ENCODE results near the gene EVX2. TPM values are rescaled to one million over a fixed set of nuclear protein-coding genes. Genes with fewer than 3 reads are reported as not detected.
A peak's percentile ranks its signal among the peaks of the same experiment; 100 is the strongest.

Gene EVX2
- total and polyA plus RNA-seq, 2 donors (not counting 1 experiment from before 2014, with no cell fraction given), result not detected

DNA sequence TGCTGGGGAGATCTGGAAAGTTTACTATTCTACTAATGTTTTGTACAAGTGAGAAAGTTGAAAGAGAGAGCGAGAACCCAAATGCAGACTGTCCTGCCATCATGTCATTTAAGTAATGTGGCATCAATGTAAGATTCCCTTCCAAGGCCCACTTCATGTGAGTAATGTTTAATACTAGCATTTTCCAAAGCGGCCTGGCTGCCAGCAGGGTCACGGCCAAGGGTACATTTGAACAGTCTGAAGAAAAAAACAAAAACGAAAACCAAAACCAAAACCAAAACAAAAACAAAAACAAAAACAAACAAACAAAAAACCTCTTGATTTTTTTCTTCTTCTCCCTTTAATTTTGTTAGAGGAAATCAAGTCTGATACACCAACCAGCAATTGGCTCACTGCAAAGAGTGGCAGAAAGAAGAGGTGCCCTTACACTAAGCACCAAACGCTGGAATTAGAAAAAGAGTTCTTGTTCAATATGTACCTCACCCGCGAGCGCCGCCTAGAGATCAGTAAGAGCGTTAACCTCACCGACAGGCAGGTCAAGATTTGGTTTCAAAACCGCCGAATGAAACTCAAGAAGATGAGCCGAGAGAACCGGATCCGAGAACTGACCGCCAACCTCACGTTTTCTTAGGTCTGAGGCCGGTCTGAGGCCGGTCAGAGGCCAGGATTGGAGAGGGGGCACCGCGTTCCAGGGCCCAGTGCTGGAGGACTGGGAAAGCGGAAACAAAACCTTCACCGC is 35.0 kb upstream of the EVX2 start:
- no peaks in the 10 kb centered on the region for H3K79me2 ChIP-seq (ENCODE audit: control insufficient read depth, insufficient read depth, low read length)
- no peak overlapping the region for H3K4me3 ChIP-seq (ENCODE audit: control extremely low read depth in 1 of 5, extremely low read depth in 1 of 5, insufficient read depth in 1 of 5, low read depth in 2 of 5, low read length in 4 of 5)
- WGBS (ENCODE audit: insufficient coverage), result 11% methylated on average over 18 of the region's 24 CpGs
- Mint-ChIP-seq H3K4me3 (no peak overlapping the region), H3K27me3 (peaks cover 71% of the 10 kb centered on the region), H3K9me3 (ENCODE audit: insufficient read depth) (peaks cover 2% of the 10 kb centered on the region), H3K4me1 (peaks cover 9% of the 10 kb centered on the region), H3K27ac (no peak overlapping the region)
- peaks cover 0 to 92% (median 71%) of the 10 kb centered on the region in 4 experiments for H3K27me3 ChIP-seq (replicated peaks in 1 of 4; ENCODE audit: control extremely low read depth in 1 of 4, control insufficient read depth in 3 of 4, insufficient read depth in 4 of 4, low read length in 3 of 4)
- POLR2A ChIA-PET, result no interaction called here
- TF ChIP-seq EZH2 (IDR thresholded peaks at IDR 0.05; ENCODE audit: borderline replicate concordance, insufficient read depth, low read depth, low read length, poor library complexity, severe bottlenecking) (no peak), CTCF (IDR thresholded peaks at IDR 0.05) (peak; percentile 34)
- CTCF ChIA-PET, result no interaction called here
- no peaks in the 10 kb centered on the region for H3K36me3 ChIP-seq (replicated peaks in 1 of 2; ENCODE audit: control extremely low read depth in 1 of 2, control insufficient read depth in 1 of 2, extremely low read depth in 1 of 2, insufficient read depth in 2 of 2, low read length in 1 of 2)
- no peak overlapping the region for H2AFZ ChIP-seq (ENCODE audit: insufficient read depth, low read depth, low read length, poor library complexity, severe bottlenecking)
- H3K9me3 ChIP-seq (ENCODE audit: control extremely low read depth in 1 of 3, control insufficient read depth in 2 of 3, insufficient read depth in 1 of 3, low read length in 2 of 3), result peaks cover 0 to 65% (median 2%) of the 10 kb centered on the region in 3 donors
- no peak for ATAC-seq (ENCODE audit: low read depth)
- H3K4me1 ChIP-seq (ENCODE audit: control insufficient read depth in 2 of 2, insufficient read depth in 2 of 2, low read length in 2 of 2), result peaks cover 5 to 32% of the 10 kb centered on the region in 2 donors
- H3K9ac ChIP-seq (ENCODE audit: low read length), result no peak overlapping the region
- H3K4me2 ChIP-seq (replicated peaks; ENCODE audit: low read depth, low read length, poor library complexity, severe bottlenecking), result no peak overlapping the region
- no peak overlapping the region for H3K27ac ChIP-seq (ENCODE audit: low read length in 2 of 2)
- DNase-seq, result no peak
- intact Hi-C loops (cut with micrococcal nuclease), result no loop called here
- no peaks in the 10 kb centered on the region for H4K20me1 ChIP-seq (ENCODE audit: control insufficient read depth, insufficient read depth, low read length, poor library complexity, severe bottlenecking)

- H3K27me3 Mint-ChIP-seq, result peaks cover 74% of the 10 kb centered on the region
- no peak overlapping the region for H2AFZ ChIP-seq (ENCODE audit: insufficient read depth, low read depth, low read length, poor library complexity, severe bottlenecking)
- peaks cover 8% of the 10 kb centered on the region for H3K4me1 Mint-ChIP-seq
- peaks cover 0 to 60% (median 2%) of the 10 kb centered on the region in 3 donors for H3K9me3 ChIP-seq (ENCODE audit: control extremely low read depth in 1 of 3, control insufficient read depth in 2 of 3, insufficient read depth in 1 of 3, low read length in 2 of 3)
- H4K20me1 ChIP-seq (ENCODE audit: control insufficient read depth, insufficient read depth, low read length, poor library complexity, severe bottlenecking), result no peaks in the 10 kb centered on the region
- H3K9ac ChIP-seq (ENCODE audit: low read length), result no peak overlapping the region
- no peak overlapping the region for H3K4me3 ChIP-seq (ENCODE audit: control extremely low read depth in 1 of 5, extremely low read depth in 1 of 5, insufficient read depth in 1 of 5, low read depth in 2 of 5, low read length in 4 of 5)
- no peak overlapping the region for H3K27ac ChIP-seq (ENCODE audit: low read length in 2 of 2)
- DNase-seq, result no peak
- H3K36me3 ChIP-seq (replicated peaks in 1 of 2; ENCODE audit: control extremely low read depth in 1 of 2, control insufficient read depth in 1 of 2, extremely low read depth in 1 of 2, insufficient read depth in 2 of 2, low read length in 1 of 2), result no peaks in the 10 kb centered on the region
- H3K27ac Mint-ChIP-seq, result no peak overlapping the region
- 14% methylated on average over 11 of the region's 11 CpGs for WGBS (ENCODE audit: insufficient coverage)
- peaks cover 5 to 24% of the 10 kb centered on the region in 2 donors for H3K4me1 ChIP-seq (ENCODE audit: control insufficient read depth in 2 of 2, insufficient read depth in 2 of 2, low read length in 2 of 2)
- TF ChIP-seq CTCF (IDR thresholded peaks at IDR 0.05) (no peak), EZH2 (IDR thresholded peaks at IDR 0.05; ENCODE audit: borderline replicate concordance, insufficient read depth, low read depth, low read length, poor library complexity, severe bottlenecking) (no peak)
- ChIA-PET CTCF (interaction anchor here (1.5 kb wide), 1 partner anchor 9 kb away, joined by 4 read pairs; no protein-coding TSS in a partner anchor), POLR2A (no interaction called here)
- intact Hi-C loops (cut with micrococcal nuclease), result no loop called here
- no peaks in the 10 kb centered on the region for H3K79me2 ChIP-seq (ENCODE audit: control insufficient read depth, insufficient read depth, low read length)
- H3K4me3 Mint-ChIP-seq, result no peak overlapping the region
- no peak overlapping the region for H3K4me2 ChIP-seq (replicated peaks; ENCODE audit: low read depth, low read length, poor library complexity, severe bottlenecking)
- H3K9me3 Mint-ChIP-seq (ENCODE audit: insufficient read depth), result peaks cover 2% of the 10 kb centered on the region
- H3K27me3 ChIP-seq (replicated peaks in 1 of 4; ENCODE audit: control extremely low read depth in 1 of 4, control insufficient read depth in 3 of 4, insufficient read depth in 4 of 4, low read length in 3 of 4), result peaks cover 0 to 92% (median 75%) of the 10 kb centered on the region in 4 experiments
- ATAC-seq (ENCODE audit: low read depth), result no peak
Measured at GRCh38 chr2:176117823-176118371, 34.1 kb upstream of the EVX2 start.
